ENCODE data around the gene MMP7.

Gene MMP7

DNA sequence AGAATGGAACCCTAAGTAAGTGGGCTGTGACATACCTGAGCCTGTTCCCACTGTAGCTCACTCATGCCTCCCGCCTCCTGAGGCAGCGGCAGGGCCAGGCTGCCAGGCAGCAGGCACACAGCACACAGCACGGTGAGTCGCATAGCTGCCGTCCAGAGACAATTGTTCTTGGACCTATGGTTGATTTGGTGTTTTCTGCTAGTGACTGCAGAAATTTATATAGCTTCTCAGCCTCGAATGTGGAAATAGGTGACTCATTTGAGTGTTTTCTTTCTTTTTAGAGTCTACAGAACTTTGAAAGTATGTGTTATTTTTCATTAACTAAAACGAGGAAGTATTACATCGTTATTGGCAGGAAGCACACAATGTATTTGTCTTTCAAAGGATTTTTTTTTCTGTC, at the start of gene MMP7:
Gene MMP7, minus strand, starts transcription at position 190 of the 400 bp plus-strand sequence. Its CDS starts 47 bp downstream, at position 143.
- DNase-seq (ENCODE audit: low read depth): no peak

DNA sequence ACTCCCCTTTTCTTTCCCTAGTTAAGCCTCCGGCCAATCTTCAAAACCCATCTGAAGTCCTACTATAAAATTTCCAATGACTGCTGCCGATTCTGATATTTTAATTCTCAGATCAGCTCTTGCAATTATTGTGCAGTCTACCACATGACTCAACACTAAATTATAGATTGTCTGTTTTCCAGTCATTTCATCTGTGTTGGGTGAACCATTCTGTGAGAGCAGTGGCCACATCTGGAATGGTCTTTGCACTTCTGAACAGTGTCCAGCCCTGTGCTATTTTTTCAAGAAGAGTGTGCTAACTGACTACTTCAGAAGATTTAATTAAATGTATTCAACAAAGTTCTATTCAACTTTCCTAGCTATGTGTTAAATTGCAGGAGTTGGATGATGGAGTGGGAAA, 47.2 kb upstream of the MMP7 start:
- H3K4me3 ChIP-seq (ENCODE audit: low read depth, low read length): no peak overlapping the region
- DNase-seq (ENCODE audit: low read depth): no peak
- TF ChIP-seq, protein P1, sequence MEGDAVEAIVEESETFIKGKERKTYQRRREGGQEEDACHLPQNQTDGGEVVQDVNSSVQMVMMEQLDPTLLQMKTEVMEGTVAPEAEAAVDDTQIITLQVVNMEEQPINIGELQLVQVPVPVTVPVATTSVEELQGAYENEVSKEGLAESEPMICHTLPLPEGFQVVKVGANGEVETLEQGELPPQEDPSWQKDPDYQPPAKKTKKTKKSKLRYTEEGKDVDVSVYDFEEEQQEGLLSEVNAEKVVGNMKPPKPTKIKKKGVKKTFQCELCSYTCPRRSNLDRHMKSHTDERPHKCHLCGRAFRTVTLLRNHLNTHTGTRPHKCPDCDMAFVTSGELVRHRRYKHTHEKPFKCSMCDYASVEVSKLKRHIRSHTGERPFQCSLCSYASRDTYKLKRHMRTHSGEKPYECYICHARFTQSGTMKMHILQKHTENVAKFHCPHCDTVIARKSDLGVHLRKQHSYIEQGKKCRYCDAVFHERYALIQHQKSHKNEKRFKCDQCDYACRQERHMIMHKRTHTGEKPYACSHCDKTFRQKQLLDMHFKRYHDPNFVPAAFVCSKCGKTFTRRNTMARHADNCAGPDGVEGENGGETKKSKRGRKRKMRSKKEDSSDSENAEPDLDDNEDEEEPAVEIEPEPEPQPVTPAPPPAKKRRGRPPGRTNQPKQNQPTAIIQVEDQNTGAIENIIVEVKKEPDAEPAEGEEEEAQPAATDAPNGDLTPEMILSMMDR (IDR thresholded peaks at IDR 0.05; ENCODE audit: insufficient read depth, low read depth, low read length, missing control alignments): no peak

More for the DNA sequence above, at the start of gene MMP7:
- TF ChIP-seq, protein P1 (IDR thresholded peaks at IDR 0.05; ENCODE audit: insufficient read depth, low read depth, low read length, missing control alignments): no peak
- H3K4me3 ChIP-seq (ENCODE audit: low read depth, low read length): no peak within 1 kb of the TSS

DNA sequence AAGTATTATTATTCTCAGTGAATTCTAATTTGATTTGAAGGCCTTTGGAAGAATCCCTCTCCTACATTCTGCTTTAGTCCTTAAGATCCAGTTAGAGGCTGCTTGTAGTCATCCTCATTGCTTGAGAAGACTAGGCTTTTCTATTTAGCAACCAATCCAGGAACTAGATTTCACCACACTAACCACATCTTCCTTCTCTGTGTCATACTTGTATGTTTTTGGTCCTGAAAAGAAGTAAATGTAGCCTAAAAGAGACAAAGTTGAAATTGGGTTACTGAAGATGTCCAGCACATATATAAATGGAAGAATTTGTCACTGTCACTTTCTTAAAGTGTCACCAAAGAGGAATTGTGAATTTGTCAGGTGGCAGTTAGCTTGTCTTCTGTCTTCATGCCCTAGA, 46.6 kb upstream of the MMP7 start:
- TF ChIP-seq, protein P1 (IDR thresholded peaks at IDR 0.05; ENCODE audit: insufficient read depth, low read depth, low read length, missing control alignments): no peak
- peak; percentile 27 for DNase-seq (ENCODE audit: low read depth)
- no peak overlapping the region for H3K4me3 ChIP-seq (ENCODE audit: low read depth, low read length)

GRCh38 chr11:102576350-102576749, 45.8 kb upstream of the MMP7 start:
- H3K4me3 ChIP-seq (ENCODE audit: low read depth, low read length): no peak overlapping the region
- DNase-seq (ENCODE audit: low read depth): no peak
- TF ChIP-seq, protein P1 (IDR thresholded peaks at IDR 0.05; ENCODE audit: insufficient read depth, low read depth, low read length, missing control alignments): no peak

DNA sequence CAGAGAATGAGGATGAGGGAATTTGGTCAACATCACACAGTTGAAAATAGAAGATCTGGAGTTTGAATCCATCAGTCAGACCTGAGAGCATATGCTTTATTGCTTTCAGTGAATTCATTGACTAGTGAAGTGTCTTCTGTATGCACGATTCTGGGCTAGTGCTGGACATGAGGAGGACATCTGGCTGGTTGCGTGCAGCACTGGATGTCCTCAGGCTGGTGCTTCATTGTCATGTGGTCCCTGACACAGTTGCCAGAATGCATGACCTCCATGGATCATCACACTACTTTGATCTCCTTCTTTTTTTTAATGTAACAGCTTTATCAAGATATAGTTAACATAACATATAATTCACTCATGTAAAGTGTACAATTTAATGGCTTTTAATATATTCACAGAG, 44.5 kb upstream of the MMP7 start:
- DNase-seq (ENCODE audit: low read depth): no peak
- H3K4me3 ChIP-seq (ENCODE audit: low read depth, low read length): no peak overlapping the region
- TF ChIP-seq, protein P1 (IDR thresholded peaks at IDR 0.05; ENCODE audit: insufficient read depth, low read depth, low read length, missing control alignments): no peak

- H3K4me3 ChIP-seq (ENCODE audit: low read depth, low read length): no peak overlapping the region
- TF ChIP-seq, protein P1 (IDR thresholded peaks at IDR 0.05; ENCODE audit: insufficient read depth, low read depth, low read length, missing control alignments): no peak
- DNase-seq (ENCODE audit: low read depth): no peak
Measured at GRCh38 chr11:102573851-102574250, 43.3 kb upstream of the MMP7 start.

GRCh38 chr11:102572554-102573220, 42.1 kb upstream of the MMP7 start:
- no peak for DNase-seq (ENCODE audit: low read depth)
- H3K4me3 ChIP-seq (ENCODE audit: low read depth, low read length): no peak overlapping the region
- TF ChIP-seq, protein P1 (IDR thresholded peaks at IDR 0.05; ENCODE audit: insufficient read depth, low read depth, low read length, missing control alignments): no peak

All from GM12865 (cell line).